Endothelial cell of umbilical vein (primary cell): ENCODE measurements around the gene GRB2. TPM values are rescaled to one million over a fixed set of nuclear protein-coding genes. Genes with fewer than 3 reads are reported as not detected.

Experiments used
- BruUV-seq: library from RNA; stranded (reverse); fragments of 400-500 nt; replicated peaks from 2 replicates; lab custom pipeline; 2021; lab: Mats Ljungman, UMichigan
- CTCF ChIA-PET: fragments of 300-600, 350-600 bp; sonication (Branson Sonifier 250); formaldehyde crosslinking; loops from one replicate; lab custom pipeline; 2021; ENCODE audit warnings: antibody characterized with exemption, inconsistent platforms; lab: Charles Lee
- POLR2A ChIA-PET: fragments of 300-600, 350-600 bp; sonication (Branson Sonifier 250); formaldehyde crosslinking; loops from one replicate; lab custom pipeline; 2021; ENCODE audit warnings: antibody characterized with exemption, inconsistent platforms; lab: Charles Lee
- DNase-seq: peaks from one replicate; pipeline ENCODE4 v3.0.0-alpha.2; 2011; ENCODE audit warnings: low read depth, low spot score
- FAIRE-seq: peaks from 2 replicates; lab custom pipeline; 2011; peaks lifted over from hg19 to GRCh38; lab: Jason Lieb, UNC
- H2AFZ ChIP-seq: 2 replicates; pipeline ENCODE4 v1.6.0; 2012; ENCODE audit warnings: low read depth, low read length, control low read depth, inconsistent platforms
- H3K27ac ChIP-seq: 2 replicates; pipeline ENCODE4 v1.5.1; 2011; ENCODE audit warnings: low read depth, mild to moderate bottlenecking, control low read depth, low read length, moderate library complexity; ENCODE audit not compliant: insufficient read depth
- H3K27me3 ChIP-seq, 2 experiments: 2 replicates each; pipeline versions ENCODE4 v1.6.0 to v1.6.1; 2011; ENCODE audit warnings: low read length in 2 of 2, mixed read lengths in 1 of 2; ENCODE audit not compliant: control insufficient read depth in 2 of 2, insufficient read depth in 2 of 2
- H3K36me3 ChIP-seq, 2 experiments: 2 replicates in 1 of 2; 3 replicates in 1 of 2; pipeline ENCODE4 v1.5.1; 2011; ENCODE audit warnings: low read length in 2 of 2, mild to moderate bottlenecking in 1 of 2, moderate library complexity in 1 of 2; ENCODE audit not compliant: control insufficient read depth in 2 of 2, insufficient read depth in 2 of 2; ENCODE audit errors: extremely low read depth in 1 of 2
- H3K4me1 ChIP-seq: 3 replicates; pipeline ENCODE4 v1.5.1; 2011; ENCODE audit warnings: mild to moderate bottlenecking, low read length; ENCODE audit not compliant: control insufficient read depth, insufficient read depth; ENCODE audit errors: extremely low read depth
- H3K4me2 ChIP-seq: 2 replicates; pipeline ENCODE4 v1.6.1; 2011; ENCODE audit warnings: low read length, control low read depth, mixed read lengths; ENCODE audit not compliant: insufficient read depth
- H3K4me3 ChIP-seq, 3 experiments: fragments of 200-600 bp in 1 of 3; sonication (generic), shearing (Covaris generic) in 1 of 3; replicated peaks in 1 of 3; 2 replicates each; pipeline ENCODE4 v1.5.1; 2011 to 2016; ENCODE audit warnings: control low read depth in 3 of 3, low read length in 3 of 3, mild to moderate bottlenecking in 2 of 3, inconsistent platforms in 1 of 3, low read depth in 1 of 3, moderate library complexity in 1 of 3; ENCODE audit not compliant: insufficient read depth in 1 of 3
- H3K79me2 ChIP-seq: 2 replicates; pipeline ENCODE4 v1.6.0; 2012; ENCODE audit warnings: low read length, inconsistent platforms; ENCODE audit not compliant: control insufficient read depth, insufficient read depth
- H3K9ac ChIP-seq: replicated peaks from 2 replicates; pipeline ENCODE3; 2011; ENCODE audit warnings: low read length, control low read depth; ENCODE audit not compliant: insufficient read depth; ENCODE audit errors: extremely low read depth
- H3K9me1 ChIP-seq: replicated peaks from 3 replicates; pipeline ENCODE4 v1.6.0; 2011; ENCODE audit warnings: mild to moderate bottlenecking, low read length; ENCODE audit not compliant: control insufficient read depth, insufficient read depth; ENCODE audit errors: extremely low read depth
- H3K9me3 ChIP-seq: replicated peaks from 2 replicates; pipeline ENCODE4 v1.5.1; 2012; ENCODE audit warnings: low read length, inconsistent platforms; ENCODE audit not compliant: control insufficient read depth, insufficient read depth
- H4K20me1 ChIP-seq: replicated peaks from 2 replicates; pipeline ENCODE3; 2011; ENCODE audit warnings: mild to moderate bottlenecking, low read length; ENCODE audit not compliant: control insufficient read depth, insufficient read depth; ENCODE audit errors: extremely low read depth
- CTCF ChIP-seq, 2 donors: IDR thresholded peaks; 1 replicate in 1 of 2; 2 replicates in 1 of 2; pipeline ENCODE4 v1.5.1; 2011; ENCODE audit warnings: low read length in 2 of 2, mild to moderate bottlenecking in 2 of 2, moderate library complexity in 2 of 2, control low read depth in 1 of 2, inconsistent platforms in 1 of 2, low read depth in 1 of 2; ENCODE audit not compliant: insufficient read depth in 1 of 2; ENCODE audit errors: extremely low read depth in 1 of 2
- EZH2 ChIP-seq: IDR thresholded peaks from 2 replicates; pipeline ENCODE4 v1.6.1; 2012; ENCODE audit warnings: borderline replicate concordance, low read depth, mild to moderate bottlenecking, moderate library complexity, low read length, inconsistent platforms; ENCODE audit not compliant: severe bottlenecking
- FOS ChIP-seq: IDR thresholded peaks from 2 replicates; pipeline ENCODE4 v1.6.1; 2011; ENCODE audit warnings: mild to moderate bottlenecking, low read length, moderate library complexity, borderline replicate concordance; ENCODE audit not compliant: insufficient read depth
- GATA2 ChIP-seq: IDR thresholded peaks from 2 replicates; pipeline ENCODE4 v1.7.0; 2011; ENCODE audit warnings: low read depth, mild to moderate bottlenecking, moderate library complexity, mixed read lengths, low read length; ENCODE audit not compliant: insufficient read length, insufficient read depth
- JUN ChIP-seq: IDR thresholded peaks from 2 replicates; pipeline ENCODE4 v1.6.1; 2011; ENCODE audit warnings: borderline replicate concordance, low read depth; ENCODE audit not compliant: insufficient read length, insufficient read depth
- MYC ChIP-seq: IDR thresholded peaks from one replicate; pipeline ENCODE4 v1.6.1; 2011; ENCODE audit warnings: mild to moderate bottlenecking, low read depth, low read length
- POLR2A ChIP-seq: IDR thresholded peaks from 2 replicates; pipeline ENCODE4 v1.6.1; 2012; ENCODE audit warnings: low read depth, mild to moderate bottlenecking, control low read depth, low read length
- POLR2AphosphoS5 ChIP-seq: IDR thresholded peaks from 2 replicates; pipeline ENCODE4 v1.6.1; 2012; ENCODE audit warnings: low read depth, mild to moderate bottlenecking, control low read depth, low read length, moderate library complexity; ENCODE audit not compliant: insufficient read depth
- dilution Hi-C: fragments of 300-500 bp; cut with MboI; formaldehyde crosslinking; loops from one replicate; pipeline ENCODE4 v1.15.0; 2019; ENCODE audit warnings: low sequenced_read_pairs; ENCODE audit not compliant: extremely low pct_ligation_motif_present
- intact Hi-C: fragments of 100-400 bp; cut with micrococcal nuclease; formaldehyde crosslinking; loops from one replicate; pipeline ENCODE4 v1.10.0; 2022
- polyA plus RNA-seq, 4 experiments: library from polyadenylated mRNA; depleted of rRNA in 3 of 4; stranded (reverse) in 3 of 4; unstranded in 1 of 4; fragments of >200 nt; gene quantifications; 2 replicates each; pipeline versions ENCODE4 v1.2.1 to v1.2.3, GENCODE V29; 2011 to 2012; ENCODE audit warnings: missing spikeins in 1 of 4
- total RNA-seq: library from RNA; stranded (reverse); gene quantifications from 2 replicates; pipeline ENCODE4 v1.2.3, GENCODE V29; 2021
- TF ChIP-seq, protein P1 (sequence below): IDR thresholded peaks from 2 replicates; pipeline ENCODE4 v1.6.1; 2011; ENCODE audit not compliant: insufficient read depth, insufficient read length

The GRB2 gene
- total and polyA plus RNA-seq, 2 donors (not counting 3 experiments of a cell fraction or from before 2014, with no cell fraction given), result 51.5 to 93.9 TPM

GRCh38 chr17:75411328-75412067 lies 6.0 kb upstream of the GRB2 start:
- Histone ChIP-seq H3K79me2 (no peaks in the 10 kb centered on the region), H3K9ac (no peak overlapping the region), H3K4me2 (no peak overlapping the region), H3K27ac (no peak overlapping the region), H3K36me3 (no peaks in the 10 kb centered on the region), H3K9me1 (no peaks in the 10 kb centered on the region), H3K27me3 (peaks cover 2 to 3% of the 10 kb centered on the region in 2 experiments), H2AFZ (no peak overlapping the region), H3K9me3 (no peaks in the 10 kb centered on the region), H3K4me1 (peaks cover 5% of the 10 kb centered on the region), H4K20me1 (no peaks in the 10 kb centered on the region), H3K4me3 (no peak overlapping the region)
- BruUV-seq, result no TSS peak
- TF ChIP-seq CTCF (IDR thresholded peaks at IDR 0.05; ENCODE audit: extremely low read depth in 1 of 2, insufficient read depth in 1 of 2, low read depth in 1 of 2, low read length in 2 of 2) (no peak), GATA2 (no peak), EZH2 (no peak), POLR2AphosphoS5 (no peak), MYC (no peak), FOS (no peak), JUN (no peak), POLR2A (no peak)
- TF ChIP-seq, protein P1, sequence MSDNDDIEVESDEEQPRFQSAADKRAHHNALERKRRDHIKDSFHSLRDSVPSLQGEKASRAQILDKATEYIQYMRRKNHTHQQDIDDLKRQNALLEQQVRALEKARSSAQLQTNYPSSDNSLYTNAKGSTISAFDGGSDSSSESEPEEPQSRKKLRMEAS, result no peak
- FAIRE-seq (no peak), DNase-seq (no peak)
- dilution Hi-C loops (no loop called here), intact Hi-C loops (loop anchor here (1.0 kb wide), 4 partner anchors 88 to 297 kb away; partner anchors contain the start of gene MIF4GD)
- CTCF ChIA-PET, result interaction anchor here (0.9 to 9.9 kb wide), 18 partner anchors 7 to 297 kb away, joined by 3 to 178 read pairs (median 7); partner anchors contain the start of genes GGA3, MIF4GD, MRPS7 and NUP85
- POLR2A ChIA-PET, result interaction anchor here (0.6 to 1.0 kb wide), 3 partner anchors 90 to 258 kb away, joined by 3 to 4 read pairs (median 3); no protein-coding TSS in a partner anchor
